A549 treated with AZD2906 at 1 μM for 4 hours (cell line): ENCODE results near the gene NOL3. TPM values are rescaled to one million over a fixed set of nuclear protein-coding genes. Genes with fewer than 3 reads are reported as not detected.

Experiments
- total RNA-seq: library from RNA; stranded (reverse); fragments of 200-300 nt; extraction: Qiagen RNA extraction; gene quantifications from 5 replicates; pipeline ENCODE4 v1.2.3, GENCODE V29; 2022

Gene NOL3
- total RNA-seq: 87.9 to 116 TPM (median 113 TPM) in 5 replicates

DNA sequence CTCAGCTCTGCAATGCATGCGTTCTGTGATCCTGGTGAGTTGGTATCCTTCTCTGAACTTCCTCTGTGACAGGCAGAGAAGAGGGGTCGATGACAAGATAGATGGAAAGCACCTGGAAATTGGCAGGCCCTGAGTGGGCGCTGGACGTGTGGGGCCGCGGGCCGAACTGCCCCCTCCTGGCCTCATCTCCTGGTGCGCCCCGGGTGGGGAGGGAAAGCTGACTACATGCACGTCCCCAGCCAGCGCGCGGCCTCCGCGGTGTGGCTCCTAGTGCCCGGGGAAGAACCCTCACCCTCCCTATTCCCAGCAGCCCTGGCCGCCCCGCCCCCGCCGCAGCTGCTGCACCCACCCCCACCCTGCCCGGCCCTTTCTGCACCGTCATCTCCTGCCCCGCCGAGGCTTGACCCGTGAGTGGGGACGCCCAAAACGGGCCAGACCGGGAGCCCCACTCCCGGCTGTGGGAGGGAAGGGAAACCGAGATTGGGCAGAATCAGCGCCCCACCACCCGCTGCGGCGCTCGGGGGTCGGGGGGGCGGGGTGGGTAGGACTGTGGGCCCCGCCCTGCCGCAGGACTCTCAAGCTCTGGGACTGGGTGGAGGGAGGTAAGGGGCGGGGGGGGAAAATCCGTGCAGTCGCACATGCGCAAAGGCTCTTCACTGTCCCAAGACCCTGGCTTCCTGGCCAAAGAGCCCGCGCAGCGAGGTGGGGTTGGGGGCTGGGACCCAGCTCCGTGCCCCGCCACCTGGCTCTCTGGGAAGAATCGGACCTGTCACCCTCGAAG, at the start of gene NOL3:
NOL3 (plus strand) TSS at position 371 of the 781 bp plus-strand sequence.

DNA sequence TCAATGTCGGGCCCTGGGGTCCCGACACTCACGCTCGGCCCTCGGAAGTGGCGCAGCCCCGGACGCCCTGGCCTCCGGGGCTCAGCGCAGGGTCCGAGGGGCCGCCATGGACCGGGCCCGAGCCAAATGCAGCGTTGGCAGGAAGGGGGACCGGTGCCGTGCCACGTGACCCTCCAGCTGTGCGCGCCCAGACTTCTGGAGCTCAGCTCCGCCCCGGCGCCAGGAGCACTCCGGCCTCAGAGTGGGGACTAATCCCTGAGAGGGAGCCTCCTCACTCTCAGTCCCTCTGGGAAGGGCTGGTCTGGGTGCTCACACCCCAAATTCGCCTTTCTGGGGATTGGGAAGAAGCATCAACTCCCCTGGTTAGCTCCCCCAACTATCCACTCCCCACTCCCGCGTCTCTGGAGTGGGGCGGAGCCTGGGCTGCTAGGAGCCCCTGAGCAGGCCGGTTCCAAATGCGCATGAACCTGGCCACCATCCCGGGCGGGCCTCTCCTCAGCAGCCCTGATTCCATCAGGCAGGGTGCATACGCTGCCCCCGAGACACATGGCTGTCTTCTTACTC, 19.4 kb upstream of the NOL3 start, which contains the start of gene B3GNT9:
B3GNT9 (minus strand) TSS at position 166 of the 564 bp plus-strand sequence. CDS start 513 bp downstream, outside the sequence.

DNA sequence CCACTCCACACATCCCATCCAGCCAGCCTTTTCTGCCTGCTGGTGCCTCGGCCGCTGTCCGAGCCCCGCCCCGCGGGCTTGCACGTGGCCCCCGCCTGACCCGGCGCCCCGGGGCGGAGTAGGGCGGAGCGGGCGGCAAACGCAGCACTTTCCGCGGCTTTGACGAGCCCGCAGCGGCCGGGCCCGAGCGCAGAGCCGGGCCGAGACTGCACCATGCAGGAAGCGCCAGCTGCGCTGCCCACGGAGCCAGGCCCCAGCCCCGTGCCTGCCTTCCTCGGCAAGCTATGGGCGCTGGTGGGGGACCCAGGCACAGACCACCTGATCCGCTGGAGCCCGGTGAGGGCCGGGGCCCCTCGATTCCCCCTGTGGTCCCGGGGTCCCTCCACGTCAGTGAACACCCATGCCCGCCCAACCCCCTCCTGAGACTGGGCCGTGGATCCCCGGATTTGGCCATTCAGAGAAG, 5.7 kb upstream of the NOL3 start, which contains the start of gene HSF4:
HSF4 (plus strand) TSS at position 147 of the 463 bp plus-strand sequence; CDS start at position 214, 67 bp downstream.

DNA sequence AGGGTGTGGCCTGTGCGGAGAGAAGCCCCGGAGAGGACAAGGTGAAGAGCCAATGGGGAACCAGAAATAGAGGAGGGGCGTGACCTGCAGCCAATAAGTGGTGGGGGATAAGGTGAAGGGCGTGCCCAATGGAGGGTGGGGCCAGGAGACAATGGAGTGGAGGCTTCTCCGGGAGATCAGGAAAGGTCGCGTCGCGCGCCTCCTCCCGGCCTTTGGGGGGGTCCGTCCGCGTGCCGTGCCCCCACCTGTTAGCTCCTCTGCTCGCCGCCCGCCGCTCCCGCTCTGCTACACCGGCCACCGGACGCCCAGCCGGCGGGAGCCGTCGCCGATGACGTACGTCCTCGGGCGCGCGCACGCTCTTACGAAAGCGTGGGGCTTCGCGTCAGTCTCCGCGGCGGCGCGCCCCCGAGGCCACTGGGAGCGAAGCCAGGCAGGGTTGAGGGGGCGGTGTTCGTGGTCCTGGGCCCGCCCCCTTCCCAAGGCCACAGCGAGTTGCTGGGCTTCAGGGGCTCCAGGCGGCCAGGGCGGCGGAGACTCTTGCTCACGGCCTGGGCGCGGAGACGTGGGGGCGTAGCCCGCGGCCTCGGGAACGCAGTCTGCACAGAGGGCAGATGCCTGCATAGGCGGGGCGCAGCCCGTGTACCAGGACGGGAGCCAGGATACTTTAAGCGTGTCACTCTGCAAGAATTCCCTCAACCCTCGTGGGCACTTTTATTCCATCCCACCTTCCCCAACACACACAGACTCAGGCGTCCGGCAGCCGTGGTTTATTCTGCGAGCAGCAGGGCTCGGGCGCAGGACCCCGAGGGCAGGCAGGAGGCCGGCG, 13.5 kb downstream of the NOL3 start, which contains the start of gene MATCAP1:
MATCAP1 (minus strand) TSS at position 337 of the 826 bp plus-strand sequence. CDS start 3,353 bp downstream, outside the sequence.

DNA sequence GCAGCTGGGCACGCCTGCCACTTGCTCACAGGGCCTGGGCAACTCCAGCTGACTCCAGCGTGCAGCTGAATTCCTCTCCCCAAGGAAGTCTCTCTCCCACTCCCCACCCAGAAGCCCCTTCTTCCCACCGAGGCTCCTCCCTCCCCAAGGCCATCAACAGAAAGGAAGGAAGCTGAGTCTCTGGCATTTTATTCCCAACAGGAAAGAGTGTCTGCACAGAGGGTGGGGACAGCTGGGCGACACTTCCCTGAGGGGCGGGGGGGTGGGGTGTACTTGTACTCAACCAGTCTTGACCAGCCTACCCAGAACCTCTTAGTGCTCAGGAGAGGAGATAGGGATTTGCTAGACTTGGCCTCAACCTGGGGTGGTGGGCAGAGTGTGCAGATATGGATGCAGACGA, 19.7 kb downstream of the NOL3 start, which contains the start of gene EXOC3L1:
EXOC3L1 (minus strand) TSS at position 96 of the 400 bp plus-strand sequence. CDS start 460 bp downstream, outside the sequence.

DNA sequence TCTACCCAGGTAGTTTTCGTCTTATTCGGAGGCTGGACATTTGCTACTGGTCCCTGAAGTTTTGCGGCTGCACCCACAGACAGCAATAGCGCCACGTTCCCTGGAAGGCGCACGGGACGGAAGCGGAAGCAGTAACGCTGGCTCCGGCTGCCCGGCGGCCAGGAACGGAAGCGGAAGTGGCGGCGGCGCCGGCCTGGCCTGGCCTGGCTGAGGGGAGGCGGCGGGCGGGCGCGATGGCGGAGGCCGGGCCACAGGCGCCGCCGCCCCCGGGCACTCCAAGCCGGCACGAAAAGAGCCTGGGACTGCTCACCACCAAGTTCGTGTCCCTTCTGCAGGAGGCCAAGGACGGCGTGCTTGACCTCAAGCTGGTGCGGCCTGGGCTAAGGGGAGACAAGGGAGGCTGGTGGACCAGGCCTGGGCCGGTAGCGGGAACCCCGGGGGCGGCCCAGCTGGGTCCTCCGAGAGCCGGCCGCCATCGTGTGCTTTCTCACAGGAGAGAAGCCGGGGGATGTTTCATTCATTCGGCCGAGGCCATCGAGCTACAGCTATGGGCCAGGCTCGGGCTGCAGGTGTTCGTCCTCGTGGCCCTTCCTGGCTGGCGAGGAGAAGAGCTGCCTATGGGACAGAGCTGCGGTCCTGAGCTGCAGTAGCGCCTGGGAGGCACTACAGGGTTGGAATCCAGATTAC, 21.8 kb downstream of the NOL3 start, which contains the start of gene E2F4:
E2F4 (plus strand) TSS at position 161 of the 687 bp plus-strand sequence; CDS start at position 234, 73 bp downstream.

DNA sequence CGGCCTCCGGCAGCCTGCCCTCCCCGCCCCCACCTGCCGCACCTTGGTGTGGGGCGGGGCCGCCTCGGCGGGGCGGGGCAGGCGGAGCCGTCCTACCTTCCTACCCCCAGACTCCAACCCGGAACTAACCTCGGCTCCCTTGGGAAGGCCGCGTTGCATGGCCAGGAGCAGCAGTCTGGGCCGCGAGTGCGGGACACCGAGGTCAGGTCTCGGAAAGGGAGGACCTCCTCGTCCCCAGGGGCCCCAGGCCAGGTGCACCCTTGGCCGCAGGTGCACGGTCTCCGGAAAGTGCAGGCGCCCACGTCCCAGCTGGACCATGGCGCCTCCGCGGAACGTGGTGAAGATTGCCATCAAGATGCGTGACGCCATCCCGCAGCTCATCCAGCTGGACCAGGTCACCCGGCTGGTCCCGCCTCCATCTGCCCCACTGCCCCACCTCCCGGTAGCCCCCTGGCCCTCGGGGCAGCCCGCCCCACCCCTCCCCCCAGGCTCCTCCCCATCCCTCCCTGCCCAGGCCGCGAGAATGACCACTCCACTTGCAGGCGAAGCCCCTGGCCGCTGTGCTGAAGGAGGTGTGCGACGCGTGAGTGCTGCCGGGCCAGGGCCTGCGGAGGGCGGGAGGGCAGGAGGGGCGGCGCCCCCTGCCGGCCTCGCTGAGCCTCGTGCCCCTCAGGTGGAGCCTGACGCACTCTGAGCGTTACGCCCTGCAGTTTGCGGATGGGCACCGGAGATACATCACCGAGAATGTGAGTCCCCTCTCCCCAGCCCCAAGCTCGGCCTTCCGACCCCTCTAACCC, 28.9 kb downstream of the NOL3 start, which contains the start of gene ELMO3:
ELMO3 (plus strand) TSS at position 121 of the 797 bp plus-strand sequence; CDS start at position 317, 196 bp downstream.

Other genes starting within 250 kb of the NOL3 start
- gene RRAD, start 245.0 kb upstream of the NOL3 start, total RNA-seq: 53.2 to 85.6 TPM (median 74.1 TPM) in 5 replicates
- gene CIAO2B, start 236.1 kb upstream of the NOL3 start, total RNA-seq: 146 to 198 TPM (median 194 TPM) in 5 replicates
- 35.8 to 37.3 TPM (median 36.7 TPM) in 5 replicates for gene CES2, start 235.0 kb upstream of the NOL3 start, total RNA-seq
- 2.1 to 2.9 TPM (median 2.4 TPM) in 5 replicates for gene CES3, start 209.3 kb upstream of the NOL3 start, total RNA-seq
- gene CES4A, start 181.9 kb upstream of the NOL3 start, total RNA-seq: 2.9 to 4.9 TPM (median 4.0 TPM) in 5 replicates
- gene CBFB, start 141.4 kb upstream of the NOL3 start, total RNA-seq: 53.5 to 68.5 TPM (median 55.2 TPM) in 5 replicates
- 23.9 to 26.8 TPM (median 25.0 TPM) in 5 replicates for gene PHAF1, start 60.6 kb upstream of the NOL3 start, total RNA-seq
- gene B3GNT9, start 19.5 kb upstream of the NOL3 start, total RNA-seq: 7.2 to 10.2 TPM (median 9.8 TPM) in 5 replicates
- gene TRADD, start 10.6 kb upstream of the NOL3 start, total RNA-seq: 15.1 to 22.4 TPM (median 21.6 TPM) in 5 replicates
- 7.6 to 9.9 TPM (median 8.5 TPM) in 5 replicates for gene FBXL8, start 10.6 kb upstream of the NOL3 start, total RNA-seq
- gene HSF4, start 5.8 kb upstream of the NOL3 start, total RNA-seq: 8.5 to 17.5 TPM (median 14.0 TPM) in 5 replicates
- 5.2 to 9.2 TPM (median 6.3 TPM) in 5 replicates for gene MATCAP1, start 13.4 kb downstream of the NOL3 start, total RNA-seq
- 0.03 to 0.20 TPM (median 0.16 TPM) in 4 of 5 replicates, not detected in the other for gene EXOC3L1, start 19.6 kb downstream of the NOL3 start, total RNA-seq
- gene E2F4, start 21.6 kb downstream of the NOL3 start, total RNA-seq: 85.7 to 108 TPM (median 104 TPM) in 5 replicates
- gene ELMO3, start 28.6 kb downstream of the NOL3 start, total RNA-seq: 0.80 to 1.7 TPM (median 1.5 TPM) in 5 replicates
- gene TMEM208, start 56.6 kb downstream of the NOL3 start, total RNA-seq: 86.6 to 99.5 TPM (median 95.4 TPM) in 5 replicates
- 35.1 to 58.4 TPM (median 51.7 TPM) in 5 replicates for gene FHOD1, start 76.9 kb downstream of the NOL3 start, total RNA-seq
- gene SLC9A5, start 78.4 kb downstream of the NOL3 start, total RNA-seq: 1.0 to 1.8 TPM (median 1.4 TPM) in 5 replicates
- gene PLEKHG4, start 109.0 kb downstream of the NOL3 start, total RNA-seq: 12.1 to 14.0 TPM (median 13.6 TPM) in 5 replicates
- 0.09 to 0.34 TPM (median 0.19 TPM) in 5 replicates for gene KCTD19, start 156.2 kb downstream of the NOL3 start, total RNA-seq
- gene LRRC36, start 156.3 kb downstream of the NOL3 start, total RNA-seq: 0.06 to 0.08 TPM (median 0.07 TPM) in 4 of 5 replicates, not detected in the other
- 8.4 to 16.1 TPM (median 13.5 TPM) in 5 replicates for gene TPPP3, start 223.0 kb downstream of the NOL3 start, total RNA-seq
- 4.2 to 7.1 TPM (median 6.6 TPM) in 5 replicates for gene ZDHHC1, start 245.9 kb downstream of the NOL3 start, total RNA-seq